Activated naive CD8-positive, alpha-beta T cell treated with anti-CD3 and anti-CD28 coated beads, Interleukin-2, amount 50 U/mL, for 16 hours (primary cell): ENCODE results near the gene LRRC3.

Experiments
- DNase-seq: peaks from one replicate; pipeline ENCODE4 v3.0.0-alpha.2; 2020; ENCODE audit warnings: low read depth, low spot score

The LRRC3 gene

GRCh38 chr21:44423941-44424607 lies 31.2 kb upstream of the LRRC3 start:
- no peak for DNase-seq

DNA sequence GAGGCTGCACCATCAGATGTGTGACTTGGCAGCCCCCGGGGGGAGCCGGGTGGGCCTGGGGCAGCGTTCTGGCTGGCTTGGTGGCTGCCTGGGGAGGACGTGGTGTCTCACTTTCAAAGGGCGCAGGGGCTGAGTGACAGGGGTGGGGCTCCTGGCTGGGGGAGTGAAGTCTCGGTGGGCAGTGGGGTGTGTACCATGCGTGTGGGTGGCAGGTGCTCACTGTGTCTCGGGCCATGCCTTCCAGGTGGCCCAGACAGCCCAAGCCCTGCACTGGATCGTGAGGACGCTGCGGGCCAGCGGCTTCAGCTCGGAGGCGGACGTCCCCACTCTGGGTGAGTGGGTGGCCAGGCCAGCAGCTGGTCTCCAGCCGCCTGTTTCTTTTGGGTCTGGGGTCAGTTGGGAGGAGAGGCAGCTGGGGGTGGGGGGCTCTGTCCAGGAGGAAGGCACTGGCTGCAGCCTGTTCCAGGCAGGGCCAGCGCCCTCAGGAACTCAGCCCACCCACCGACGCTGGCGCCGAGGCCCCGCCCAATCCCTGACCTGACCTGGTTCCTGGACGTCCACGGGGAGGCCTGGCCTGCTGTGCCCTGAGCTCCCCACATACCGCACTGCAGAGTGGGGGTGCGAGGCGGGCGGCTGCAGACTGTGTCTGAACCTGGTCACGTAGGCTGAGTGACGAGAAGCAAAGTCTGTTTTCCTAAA lies 30.6 kb upstream of the LRRC3 start:
- no peak for DNase-seq

DNA sequence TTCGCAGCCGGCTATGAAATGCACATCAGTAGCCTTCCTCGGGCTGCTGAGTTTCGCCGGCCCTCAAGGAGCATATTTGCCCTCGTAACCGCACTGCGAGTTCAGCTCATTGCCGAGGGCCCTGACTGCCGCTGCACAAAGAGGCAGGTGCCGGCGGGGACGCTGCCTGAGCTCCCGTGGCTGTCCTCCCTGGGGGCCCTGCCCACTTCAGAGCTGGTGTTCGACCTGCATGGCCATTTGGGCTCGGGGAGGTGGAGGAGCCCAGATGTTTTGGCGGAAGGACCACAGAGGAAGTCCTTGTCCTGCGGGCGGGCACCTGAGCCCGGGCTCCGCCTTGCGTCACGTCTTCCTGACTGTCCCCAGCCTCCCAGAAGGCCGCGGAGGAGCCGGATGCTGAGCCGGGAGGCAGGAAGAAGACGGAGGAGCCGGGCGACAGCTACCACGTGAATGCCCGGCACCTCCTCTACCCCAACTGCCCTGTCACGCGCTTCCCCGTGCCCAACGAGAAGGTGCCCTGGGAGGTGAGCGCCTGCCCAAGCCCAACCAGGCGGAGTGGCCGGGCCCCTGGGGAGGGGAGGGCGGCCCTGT lies 29.9 kb upstream of the LRRC3 start:
- DNase-seq = no peak

- no peak for DNase-seq
Observed at GRCh38 chr21:44425895-44426662, 29.2 kb upstream of the LRRC3 start.

GRCh38 chr21:44426663-44427191 lies 28.6 kb upstream of the LRRC3 start:
- DNase-seq = no peak

DNA sequence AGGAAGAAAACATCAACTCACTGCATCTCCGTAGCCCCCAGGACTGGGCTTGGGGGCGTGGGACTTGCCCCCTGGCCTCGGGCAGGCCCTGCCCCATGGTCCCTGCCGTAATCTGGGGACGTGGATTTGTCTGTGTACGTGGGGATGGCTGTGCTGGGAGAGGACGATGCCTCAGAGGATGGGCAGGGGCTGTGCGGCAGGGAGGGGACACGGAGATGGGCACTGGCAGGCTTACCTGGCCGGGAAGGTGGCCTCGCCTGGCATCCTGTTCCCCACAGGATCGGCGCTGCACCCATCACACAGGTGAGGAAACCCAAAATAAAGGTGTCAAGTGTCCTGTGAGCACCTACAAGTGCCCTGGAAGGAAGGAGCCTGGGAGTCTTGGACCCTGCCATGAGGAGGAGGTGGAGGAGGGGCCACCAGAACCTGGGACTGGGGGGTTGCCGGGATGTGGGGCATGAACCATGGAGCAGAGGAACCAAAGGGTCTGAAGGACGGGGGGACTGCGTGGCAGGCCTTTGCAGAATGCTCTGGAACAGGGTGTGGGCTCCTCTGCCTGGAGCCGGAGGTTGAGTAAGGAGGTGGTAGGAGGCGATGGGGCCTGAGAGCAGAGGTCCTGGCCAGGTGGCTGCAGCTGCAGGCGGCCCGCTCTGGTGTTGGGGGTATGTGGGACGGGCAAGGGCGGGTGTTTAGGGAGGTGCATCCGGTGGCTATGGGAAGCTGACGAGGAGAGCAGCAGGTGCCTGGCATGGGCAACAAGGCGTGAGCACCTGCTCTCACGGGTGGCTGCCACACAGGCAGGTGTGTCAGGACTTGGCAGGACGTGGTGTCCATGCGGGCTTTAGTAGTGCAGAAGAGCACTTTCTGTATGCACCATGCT lies 27.8 kb upstream of the LRRC3 start:
- no peak for DNase-seq

GRCh38 chr21:44428281-44428960 lies 26.9 kb upstream of the LRRC3 start:
- no peak for DNase-seq

DNA sequence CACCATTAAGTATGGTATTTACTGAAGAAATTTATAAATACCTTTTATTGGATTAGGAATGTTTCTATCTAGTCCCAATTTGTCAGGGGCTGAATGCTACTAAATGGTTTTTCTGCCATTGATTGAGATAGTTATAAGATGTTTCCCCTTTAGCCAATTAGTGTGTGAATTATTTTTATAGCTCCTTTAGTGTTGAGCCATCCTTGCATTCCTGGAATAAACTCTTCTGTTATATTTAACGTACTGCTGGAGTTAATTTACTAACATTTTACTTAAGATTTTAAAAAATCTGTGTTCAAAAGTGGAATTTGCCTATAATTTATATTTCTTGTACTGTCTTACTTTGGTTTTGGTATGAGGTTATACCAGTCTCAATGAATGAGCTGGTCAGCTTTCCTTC lies 25.4 kb upstream of the LRRC3 start:
- DNase-seq = no peak

DNA sequence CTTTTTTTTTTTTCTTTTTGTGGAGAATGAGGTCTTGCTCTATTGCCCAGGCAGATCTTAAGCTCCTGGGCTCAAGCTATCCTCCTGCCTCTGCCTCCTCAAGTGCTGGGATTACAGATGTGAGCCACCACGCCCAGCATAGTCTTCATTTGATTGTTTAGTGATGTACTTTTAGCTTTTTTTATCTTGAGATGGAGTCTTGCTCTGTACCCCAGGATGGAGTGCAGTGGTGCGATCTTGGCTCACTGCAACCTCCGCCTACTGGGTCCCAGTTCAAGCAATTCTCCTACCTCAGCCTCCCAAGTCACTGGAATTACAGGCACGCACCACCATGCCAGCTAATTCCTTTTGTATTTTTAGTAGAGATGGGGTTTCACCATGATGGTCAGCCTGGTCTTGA lies 24.0 kb upstream of the LRRC3 start:
- DNase-seq = no peak

GRCh38 chr21:44432841-44433790 lies 22.2 kb upstream of the LRRC3 start:
- no peak for DNase-seq

DNA sequence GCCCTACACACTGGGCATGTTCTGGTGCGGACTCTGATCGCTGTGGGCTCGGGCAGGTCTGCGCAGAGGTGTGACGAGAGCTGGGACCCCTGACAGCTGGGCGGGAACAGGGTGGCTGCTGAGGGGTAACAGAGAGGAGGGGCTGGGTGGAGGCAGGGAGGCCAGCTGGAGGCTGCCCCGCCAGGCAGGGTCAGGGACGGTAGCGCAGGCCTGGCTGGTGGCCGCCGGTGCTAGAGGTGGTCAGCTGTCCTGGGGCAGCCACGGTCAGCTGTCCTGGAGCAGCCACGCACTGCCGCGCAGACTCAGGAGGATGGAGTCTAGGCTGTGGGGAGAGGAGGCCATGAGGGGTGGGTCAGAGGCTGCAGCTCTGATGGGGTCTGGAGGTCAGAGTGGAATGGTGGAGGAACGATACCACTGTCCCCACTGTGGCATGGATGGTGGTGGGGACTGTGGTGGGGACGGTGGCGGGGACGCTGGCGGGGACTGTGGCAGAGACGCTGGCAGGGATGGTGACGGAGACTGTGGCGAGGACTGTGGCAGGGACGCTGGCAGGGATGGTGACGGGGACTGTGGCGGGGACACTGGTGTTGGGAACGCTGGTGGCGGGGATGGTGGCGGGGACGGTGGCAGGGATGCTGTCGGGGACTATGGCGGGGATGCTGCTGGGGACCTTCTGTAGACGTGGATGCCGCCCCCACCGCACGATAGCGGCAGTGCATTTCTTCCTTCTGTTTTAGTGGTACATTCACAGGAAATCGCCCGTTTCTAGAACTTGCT lies 21.3 kb upstream of the LRRC3 start:
- DNase-seq = no peak

GRCh38 chr21:44434568-44434925 lies 20.8 kb upstream of the LRRC3 start:
- no peak for DNase-seq

DNA sequence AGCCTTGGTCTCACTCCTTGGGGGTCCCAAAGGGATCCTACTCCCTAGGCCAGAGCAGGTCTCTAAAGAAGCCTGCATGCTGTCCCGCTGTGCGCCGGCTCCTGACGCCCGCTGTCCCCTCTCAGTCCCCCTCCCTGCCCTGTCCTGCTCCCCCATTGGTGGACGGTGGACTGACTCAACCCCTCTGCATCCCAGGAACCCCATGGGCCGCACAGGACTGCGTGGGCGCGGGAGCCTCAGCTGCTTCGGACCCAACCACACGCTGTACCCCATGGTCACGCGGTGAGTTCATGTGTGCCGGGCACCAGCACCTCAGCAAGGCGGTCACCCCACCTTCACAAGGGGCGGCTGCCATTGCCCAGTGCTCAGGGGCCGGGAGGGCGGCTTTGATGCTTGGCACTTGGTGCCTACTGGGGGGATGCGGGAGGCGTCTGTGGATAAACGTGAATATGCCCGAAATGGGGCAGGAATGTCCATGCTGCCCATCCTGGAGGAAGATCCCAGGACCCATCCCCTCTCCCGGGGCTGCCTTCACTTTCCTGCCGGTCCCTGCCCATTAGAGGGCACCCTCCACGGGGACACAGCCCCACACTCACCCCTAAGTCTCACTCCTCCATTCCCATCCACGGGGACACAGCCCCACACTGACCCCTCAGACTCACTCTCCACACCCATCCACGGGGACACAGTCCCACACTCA lies 20.2 kb upstream of the LRRC3 start:
- DNase-seq = no peak

DNA sequence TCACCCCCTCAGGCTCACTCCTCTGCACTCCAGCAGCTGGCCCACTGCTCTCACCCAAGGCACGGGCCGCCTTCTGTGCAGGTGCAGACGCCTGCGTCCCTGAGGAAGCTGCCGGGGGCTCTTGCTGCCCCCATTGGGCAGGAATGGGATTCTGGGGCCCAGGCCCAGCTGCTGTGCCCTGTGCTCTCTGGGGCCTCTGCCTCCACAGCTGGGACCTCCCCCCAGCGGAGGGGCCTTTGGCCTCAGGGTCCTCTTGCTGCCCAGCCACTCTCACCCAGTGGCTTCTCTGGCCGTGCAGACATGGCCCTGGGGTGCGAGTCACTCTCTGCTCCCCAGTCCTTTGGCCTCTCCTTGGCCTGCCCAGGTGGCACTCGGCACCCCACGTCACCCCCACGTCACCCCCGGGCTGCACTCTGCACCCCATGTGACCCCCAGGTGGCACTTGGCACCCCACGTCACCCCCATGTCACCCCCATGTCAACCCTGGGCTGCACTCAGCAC lies 19.1 kb upstream of the LRRC3 start:
- DNase-seq = no peak

GRCh38 chr21:44436958-44437357 lies 18.4 kb upstream of the LRRC3 start:
- DNase-seq = no peak

- no peak for DNase-seq
Observed at GRCh38 chr21:44437371-44437695, 18.0 kb upstream of the LRRC3 start.

GRCh38 chr21:44437696-44438431 lies 17.4 kb upstream of the LRRC3 start:
- DNase-seq = no peak
